RPMI7951 (cell line): ENCODE measurements around the gene ELMO2. TPM values are rescaled to one million over a fixed set of nuclear protein-coding genes. Genes with fewer than 3 reads are reported as not detected.

Experiments used
- DNase-seq: peaks from one replicate; pipeline ENCODE4 v3.0.0-alpha.2; 2012; ENCODE audit warnings: low read depth
- total RNA-seq: library from RNA; depleted of rRNA; stranded (reverse); fragments of >200 nt; shearing (Covaris generic); gene quantifications from 2 replicates; pipeline ENCODE4 v1.2.3, GENCODE V29; 2014; rRNA removed

The ELMO2 gene
- total RNA-seq, 1 experiment from 2014 or later: 41.2 TPM

DNA sequence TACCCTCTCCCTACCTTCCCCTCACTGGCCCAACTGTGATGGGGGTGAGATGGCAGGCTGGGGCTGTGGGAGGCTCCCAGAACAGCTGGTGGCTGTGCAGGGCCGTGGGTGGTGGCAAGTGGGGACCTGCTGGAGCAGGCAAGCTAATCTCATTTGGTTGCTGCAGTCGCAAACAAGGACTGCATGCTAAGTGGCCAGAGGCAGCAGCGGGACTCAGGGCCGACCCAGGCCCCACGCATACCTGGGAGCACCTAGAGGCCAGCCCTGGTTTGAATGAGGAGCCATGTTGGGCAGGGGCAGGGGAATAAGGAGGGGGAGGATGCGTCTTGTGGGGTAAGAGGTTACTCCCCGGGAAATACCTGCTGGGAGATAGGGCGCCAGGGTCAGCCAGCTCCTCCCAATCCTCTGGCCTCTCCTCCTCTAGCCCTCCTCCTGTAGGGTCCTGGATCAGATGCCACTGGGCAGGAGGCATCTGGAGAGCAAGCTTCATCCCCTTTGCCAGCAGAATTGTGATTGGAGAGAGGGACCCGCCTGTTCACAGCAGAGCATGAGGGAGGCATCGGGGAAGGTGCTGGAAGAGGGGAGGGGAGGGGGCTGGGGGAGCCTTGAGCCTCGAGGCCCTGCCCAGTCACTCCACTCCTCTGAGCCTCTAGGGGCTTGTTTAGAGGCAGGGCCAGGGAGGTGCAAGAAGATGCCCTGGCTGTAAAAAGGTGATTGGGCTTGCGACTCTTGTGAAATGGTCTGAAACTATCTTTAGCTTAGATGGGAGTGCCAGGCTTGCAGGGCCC, 73.8 kb downstream of the ELMO2 start:
- no peak for DNase-seq

DNA sequence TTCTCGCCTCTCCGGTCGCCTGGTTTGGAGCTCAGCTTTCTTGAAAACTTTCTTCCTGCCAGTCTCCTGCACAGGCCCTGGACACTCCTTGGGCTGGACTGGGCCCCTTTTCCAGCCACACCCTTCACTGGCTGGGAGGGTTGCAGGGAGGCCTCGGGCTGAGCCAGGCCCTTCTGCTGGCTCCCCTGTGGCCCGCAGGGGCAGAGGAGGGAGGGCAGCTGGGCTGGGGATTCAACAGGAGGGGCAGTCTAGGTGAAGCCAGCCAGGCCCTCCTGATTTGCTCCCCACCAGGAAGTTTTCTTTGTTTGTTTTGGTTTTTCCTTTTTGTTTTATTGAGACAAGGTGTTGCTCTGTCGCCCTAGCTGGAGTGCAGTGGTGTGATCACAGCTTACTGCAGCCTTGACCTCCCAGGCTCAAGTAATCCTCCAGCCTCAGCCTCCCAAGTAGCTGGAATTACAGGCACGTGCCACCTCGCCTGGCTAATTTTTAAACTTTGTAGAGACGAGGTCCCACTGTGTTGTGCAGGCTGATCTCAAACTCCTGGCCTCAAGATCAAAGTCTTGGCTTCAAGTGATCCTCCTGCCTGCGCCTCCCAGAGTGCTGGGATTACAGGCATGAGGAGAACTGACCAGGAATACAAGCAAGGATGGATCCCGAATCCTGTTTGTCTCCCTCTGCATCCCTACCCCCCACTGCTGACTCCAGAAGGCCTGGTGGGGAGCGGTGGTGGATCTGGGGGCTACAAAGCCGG, 74.6 kb downstream of the ELMO2 start:
- no peak for DNase-seq

DNA sequence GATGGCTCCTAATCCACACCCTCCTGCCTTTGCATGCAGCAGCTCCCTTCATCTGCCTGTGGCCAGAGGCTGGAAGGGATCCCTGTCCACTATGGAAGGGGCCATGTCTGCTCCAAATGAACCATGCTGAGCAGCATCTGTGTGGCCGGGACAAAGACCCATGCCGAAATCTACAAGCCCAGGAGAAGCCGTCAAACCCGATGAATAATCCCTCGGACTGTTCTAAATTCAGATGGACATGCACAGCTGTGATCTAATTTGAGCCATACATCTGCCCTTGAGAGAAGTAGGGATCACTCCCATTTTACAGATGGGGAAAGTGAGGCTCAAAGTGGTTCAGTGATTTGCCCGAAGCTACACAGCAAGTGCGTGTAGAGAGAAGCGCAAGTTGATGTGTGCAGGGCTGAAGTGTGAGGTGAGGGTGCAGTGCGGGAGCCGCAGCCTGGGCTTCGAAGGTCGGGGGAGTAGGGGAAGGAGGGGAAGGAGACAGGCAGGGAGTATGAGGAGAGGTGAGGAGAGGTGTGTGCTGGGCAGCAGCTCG, 75.5 kb downstream of the ELMO2 start:
- DNase-seq: no peak

DNA sequence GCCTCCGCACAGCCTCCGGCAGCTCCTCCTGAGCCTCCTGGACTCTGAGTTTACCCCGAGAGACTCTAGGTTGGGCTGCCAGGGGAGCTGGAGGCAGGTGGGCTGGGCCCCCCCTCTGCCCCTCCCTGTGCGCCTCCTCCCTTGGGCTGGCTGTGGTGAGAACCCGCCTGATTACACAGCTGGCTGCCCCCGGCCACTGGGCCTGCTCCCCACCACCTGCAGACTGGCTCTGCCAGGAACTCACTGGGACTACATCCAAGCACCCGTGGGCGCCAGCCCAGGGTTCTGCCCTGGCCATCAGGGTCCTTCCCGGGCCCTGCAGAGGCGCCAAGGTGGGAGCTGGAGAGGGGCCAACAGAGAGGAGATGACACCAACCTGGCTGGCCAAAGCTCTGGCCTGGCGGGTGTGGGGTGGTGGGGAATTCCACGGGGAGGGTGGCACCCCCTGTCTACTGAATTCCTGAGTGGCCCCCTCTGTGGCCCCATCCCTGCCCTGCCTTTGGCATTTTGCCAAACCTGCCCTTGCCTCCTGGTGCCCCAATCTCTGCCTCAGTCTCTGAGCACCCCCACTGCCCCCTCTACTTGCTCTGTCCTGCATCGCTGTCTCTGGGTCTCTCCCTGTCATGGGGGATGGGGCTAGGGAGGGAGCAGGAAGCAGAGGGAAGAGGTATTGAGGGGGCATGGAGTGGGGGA, 76.2 kb downstream of the ELMO2 start:
- DNase-seq: no peak

DNA sequence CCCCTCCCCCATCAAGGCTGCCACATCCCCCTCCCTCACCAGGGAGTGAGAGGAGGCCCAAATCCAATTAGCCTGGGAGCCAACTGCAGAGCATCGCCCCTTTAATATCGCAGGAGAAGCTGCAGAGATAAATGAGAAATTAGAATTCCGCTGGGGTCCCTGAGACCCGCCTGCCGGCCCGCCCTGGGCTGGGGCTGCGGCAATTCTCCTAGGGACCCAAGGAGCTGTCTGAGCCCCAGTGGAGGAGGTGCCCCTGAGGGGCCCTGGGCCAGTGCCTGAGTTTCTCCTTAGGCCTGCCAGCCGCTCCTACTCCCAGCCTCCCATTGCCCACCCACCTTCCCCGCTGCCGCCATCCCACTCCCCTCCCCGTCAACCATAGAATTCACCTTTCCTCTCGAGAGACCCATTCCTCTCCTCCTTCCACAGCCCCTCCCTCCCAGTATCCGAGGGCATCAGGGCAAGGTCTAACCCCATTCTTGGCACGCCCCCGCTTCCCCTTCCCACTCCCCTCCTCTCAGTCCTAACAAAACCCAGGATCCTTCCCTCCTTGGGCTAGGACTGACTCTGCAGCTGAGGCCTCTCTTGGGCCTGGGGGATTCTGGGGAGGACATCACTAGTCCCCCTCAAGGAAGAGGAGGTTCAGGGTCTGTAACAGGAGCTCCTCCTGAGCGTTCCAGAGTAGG, 78.1 kb downstream of the ELMO2 start:
- no peak for DNase-seq

DNA sequence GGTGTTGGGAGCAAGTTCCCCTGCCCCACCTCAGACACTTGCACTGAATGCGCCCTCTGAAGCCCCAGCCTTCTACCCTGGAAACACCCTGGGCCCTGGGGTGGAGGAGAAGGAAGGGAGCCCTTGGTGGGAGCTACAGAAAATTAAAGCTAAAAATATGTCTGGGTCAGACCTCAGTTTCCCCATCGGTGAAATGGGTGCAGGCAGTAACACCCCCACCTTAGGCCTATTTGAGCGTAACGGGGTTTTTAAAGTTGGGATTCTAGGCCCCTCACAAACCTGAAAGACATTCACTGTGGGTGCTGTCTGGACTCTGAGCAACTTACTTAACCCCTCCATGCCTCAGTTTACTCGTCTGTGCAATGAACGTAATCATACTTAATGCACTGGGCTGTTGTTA, 78.9 kb downstream of the ELMO2 start:
- DNase-seq: no peak

DNA sequence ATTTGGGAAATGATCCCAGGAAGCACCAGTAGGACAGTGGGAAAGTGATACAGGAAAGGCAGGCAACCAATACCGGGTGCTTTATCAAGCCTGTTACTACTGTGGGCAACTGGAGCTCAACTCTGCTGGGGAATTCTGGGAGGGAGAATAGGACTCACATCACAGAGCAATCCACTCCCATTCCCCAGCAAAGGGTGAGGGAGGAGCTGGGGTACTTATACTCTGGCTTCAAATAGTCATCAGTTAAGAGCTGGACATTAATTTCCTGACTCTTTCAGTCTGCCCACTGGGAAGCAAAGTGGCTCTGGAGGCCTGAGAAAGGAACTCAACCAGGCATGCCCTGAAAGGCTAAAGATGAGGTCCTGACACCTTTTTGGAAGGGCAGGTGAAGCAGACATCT, 80.6 kb downstream of the ELMO2 start:
- DNase-seq: no peak

DNA sequence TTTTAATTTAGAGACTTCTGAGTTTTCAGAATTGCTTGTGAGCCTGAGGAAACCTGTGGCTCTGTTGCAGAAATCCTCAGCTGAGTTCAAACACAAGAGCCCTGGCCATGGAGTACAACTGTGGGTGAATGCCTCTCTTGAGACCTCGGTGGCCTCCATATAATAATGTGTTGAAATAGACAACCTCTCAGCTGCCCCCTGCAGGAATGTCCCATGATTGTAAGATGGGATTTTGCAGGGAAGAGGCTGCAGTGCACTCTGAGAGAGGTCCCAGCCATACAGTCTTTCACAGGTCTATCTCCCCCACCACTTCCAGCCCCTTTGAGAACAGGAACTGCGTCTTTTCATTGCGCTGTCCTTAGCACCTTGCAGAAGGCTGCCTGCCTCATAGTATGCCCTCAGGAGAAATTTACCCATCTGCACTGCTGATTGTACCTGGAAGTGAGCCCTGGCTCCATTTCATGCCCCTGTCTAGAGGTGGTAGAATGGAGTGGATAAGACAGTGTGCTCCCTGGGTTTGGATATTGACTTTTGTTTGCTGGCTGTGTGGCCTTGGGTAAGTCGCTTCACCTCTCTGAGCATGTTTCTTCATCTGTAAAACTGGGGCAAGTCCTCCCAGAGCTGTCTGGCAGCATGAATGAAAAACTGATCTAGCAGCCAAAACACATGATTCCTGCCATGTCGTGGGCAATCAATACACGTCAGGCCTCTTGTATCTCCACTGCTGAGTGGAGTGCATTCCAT, 81.3 kb downstream of the ELMO2 start:
- DNase-seq: peak; percentile 53

DNA sequence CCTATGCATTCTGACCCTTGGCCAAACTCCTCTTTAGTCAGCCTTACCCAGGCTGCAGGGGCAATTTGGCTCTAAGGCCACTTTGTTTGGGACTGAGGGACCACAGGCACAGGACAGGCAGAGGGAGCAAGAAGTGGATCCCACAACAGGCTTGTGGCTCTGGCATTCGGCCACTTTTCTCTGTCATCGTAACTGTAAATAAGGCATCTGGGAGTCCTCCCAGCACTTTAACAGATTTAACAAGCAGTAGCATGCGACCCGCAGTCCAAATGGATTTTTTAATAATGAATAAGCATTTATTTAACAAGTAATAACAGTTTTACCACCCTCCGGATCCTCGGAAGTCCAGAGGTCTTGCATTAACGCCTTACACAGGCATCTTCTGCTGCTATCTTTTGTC, 82.0 kb downstream of the ELMO2 start:
- peak; percentile 24 for DNase-seq

DNA sequence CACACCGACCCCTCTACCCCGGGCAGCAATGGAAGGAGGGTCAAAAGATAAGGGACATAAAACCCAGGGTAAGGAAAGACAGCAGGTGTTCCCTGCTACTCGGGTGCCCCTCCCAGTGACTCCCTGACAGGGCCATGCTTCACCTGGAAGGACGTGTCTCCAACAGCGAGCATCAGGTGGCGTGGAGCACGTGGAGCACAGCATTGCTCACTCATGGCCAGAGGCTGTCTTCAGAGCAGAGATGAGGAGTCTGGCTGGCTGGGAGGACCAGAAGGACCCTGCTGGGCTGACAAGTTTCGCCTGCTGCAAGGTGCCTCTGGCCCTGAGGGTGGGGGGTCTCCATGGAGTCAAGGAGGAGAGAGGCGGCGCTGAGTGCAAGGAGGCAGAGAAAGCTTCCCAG, 82.9 kb downstream of the ELMO2 start:
- no peak for DNase-seq

DNA sequence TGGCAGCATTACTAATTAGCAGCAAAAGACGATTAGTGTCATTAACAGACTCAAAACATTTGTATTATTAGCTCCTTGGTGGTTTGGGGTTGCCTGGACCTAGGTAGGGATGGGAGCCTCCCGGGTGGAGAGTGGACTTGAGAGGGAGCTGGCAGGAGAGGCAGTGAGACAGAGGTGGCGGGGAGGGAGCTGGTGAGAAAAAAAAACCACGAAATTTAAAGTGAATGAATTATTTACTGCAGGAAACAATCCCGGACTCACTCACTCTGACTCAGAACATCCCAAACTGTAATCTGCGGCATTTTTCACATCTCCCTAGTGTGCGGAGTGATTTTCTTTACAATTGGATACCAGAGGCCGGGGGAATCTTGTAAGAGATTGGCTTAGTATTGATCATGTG, 83.8 kb downstream of the ELMO2 start:
- no peak for DNase-seq

DNA sequence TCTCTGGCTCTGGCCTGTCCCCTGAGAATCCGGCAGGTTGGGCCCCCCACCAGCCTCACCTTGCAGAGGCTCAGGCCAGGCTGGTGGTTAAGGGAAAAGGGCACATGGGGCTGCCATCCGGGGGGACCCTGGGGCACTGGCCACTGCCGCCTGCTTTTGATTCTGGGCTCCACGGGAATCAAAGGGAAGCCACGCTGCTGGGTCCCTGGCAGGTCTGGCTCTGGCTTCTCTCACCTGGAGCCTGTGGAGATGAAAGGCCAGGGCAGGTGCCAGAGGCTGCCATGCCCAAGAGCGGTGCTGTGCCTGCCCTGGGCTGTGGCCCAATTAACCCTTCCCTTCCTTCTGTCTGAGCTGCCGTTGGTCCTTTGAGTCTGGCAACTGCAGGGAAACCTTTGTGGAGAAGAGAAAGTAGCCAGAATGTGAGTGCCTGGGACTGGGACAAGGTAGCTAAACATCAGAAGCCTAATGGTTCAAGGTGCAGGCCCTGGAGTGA, 88.7 kb downstream of the ELMO2 start:
- no peak for DNase-seq

DNA sequence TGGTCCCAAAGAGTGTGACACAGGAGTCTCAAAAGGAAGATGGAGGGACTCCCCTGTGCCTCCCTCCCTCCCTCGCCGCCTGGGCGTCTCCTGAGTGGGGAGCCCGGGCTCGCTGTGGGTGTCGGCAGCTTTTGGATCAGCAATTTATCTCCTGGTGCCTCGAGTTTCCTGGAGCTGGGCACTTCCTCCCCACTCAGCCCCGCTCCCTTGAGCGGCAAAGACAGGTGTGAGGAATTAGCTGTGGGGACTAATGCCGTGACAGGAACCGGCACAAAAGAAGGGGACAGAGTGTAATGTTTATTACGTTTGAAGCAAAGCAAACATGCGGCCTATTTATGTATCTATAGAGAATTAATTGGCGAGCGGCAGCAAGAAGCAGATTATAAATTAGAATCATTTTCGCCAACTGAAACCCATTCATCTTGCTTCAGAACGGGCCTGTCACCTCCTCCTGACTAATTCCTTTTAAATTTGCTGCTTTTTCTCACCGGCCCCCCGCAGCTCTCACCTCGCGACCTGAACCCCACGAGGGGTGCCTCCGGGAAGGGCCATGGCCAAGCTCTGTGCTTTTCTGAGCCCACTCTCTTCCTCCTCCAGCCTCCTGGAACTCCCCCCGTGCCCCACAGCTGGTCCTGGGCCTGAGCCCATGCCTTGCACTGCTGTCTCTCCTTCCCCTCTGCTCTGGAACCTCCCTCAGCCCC, 89.3 kb downstream of the ELMO2 start:
- no peak for DNase-seq

Other genes starting within 250 kb of the ELMO2 start
- gene CDH22, start 98.1 kb downstream of the ELMO2 start, total RNA-seq: not detected in 2 replicates
- gene ZNF334, start 106.9 kb upstream of the ELMO2 start, total RNA-seq: not detected in 2 replicates
- not detected in 2 replicates for gene OCSTAMP, start 144.0 kb upstream of the ELMO2 start, total RNA-seq
- gene SLC13A3, start 244.8 kb upstream of the ELMO2 start, total RNA-seq: 1.7 and 4.1 TPM in 2 replicates